HG03342 (cell line): Measurements from ENCODE around the gene ZNF397.

Experiments used
- ATAC-seq: cut with Tn5 transposase; IDR thresholded peaks from one replicate; pipeline ENCODE4 v1.9.1; 2021; ENCODE audit warnings: mild to moderate bottlenecking, moderate library complexity; ENCODE audit not compliant: unreplicated experiment

The ZNF397 gene

DNA sequence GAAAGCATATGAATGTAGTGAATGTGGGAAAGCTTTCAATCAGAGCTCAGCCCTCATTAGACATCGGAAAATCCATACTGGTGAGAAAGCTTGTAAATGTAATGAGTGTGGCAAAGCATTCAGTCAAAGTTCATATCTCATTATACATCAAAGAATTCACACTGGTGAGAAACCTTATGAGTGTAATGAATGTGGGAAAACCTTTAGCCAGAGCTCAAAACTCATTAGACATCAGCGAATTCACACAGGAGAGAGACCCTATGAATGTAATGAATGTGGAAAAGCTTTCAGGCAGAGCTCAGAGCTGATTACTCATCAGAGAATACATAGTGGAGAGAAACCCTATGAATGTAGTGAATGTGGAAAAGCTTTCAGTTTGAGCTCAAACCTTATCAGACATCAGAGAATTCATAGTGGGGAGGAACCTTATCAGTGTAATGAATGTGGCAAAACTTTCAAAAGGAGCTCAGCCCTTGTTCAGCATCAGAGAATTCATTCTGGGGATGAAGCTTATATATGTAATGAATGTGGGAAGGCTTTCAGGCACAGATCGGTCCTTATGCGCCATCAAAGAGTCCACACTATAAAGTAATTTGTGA, 5.0 kb downstream of the ZNF397 start:
- ATAC-seq, result no peak

DNA sequence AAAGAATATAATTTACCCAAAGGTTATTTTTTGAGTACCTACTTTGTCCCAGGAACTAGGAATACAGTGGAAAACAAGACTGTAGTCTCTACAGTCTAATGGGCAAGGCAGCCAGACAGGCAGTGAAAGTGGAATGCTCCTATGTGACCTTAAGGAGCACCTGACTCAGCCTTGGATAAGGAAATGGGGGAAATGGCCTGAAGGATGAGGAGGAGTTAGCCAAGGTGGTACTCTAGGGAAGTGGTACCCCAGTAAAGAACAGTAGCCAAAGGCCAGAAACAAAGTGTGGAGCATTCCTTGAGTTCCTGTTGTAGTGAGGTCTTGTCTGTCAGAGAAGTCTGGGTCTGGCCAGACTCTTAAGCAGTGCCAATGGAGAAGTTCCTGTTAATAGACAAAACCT, 6.0 kb downstream of the ZNF397 start:
- ATAC-seq, result no peak

DNA sequence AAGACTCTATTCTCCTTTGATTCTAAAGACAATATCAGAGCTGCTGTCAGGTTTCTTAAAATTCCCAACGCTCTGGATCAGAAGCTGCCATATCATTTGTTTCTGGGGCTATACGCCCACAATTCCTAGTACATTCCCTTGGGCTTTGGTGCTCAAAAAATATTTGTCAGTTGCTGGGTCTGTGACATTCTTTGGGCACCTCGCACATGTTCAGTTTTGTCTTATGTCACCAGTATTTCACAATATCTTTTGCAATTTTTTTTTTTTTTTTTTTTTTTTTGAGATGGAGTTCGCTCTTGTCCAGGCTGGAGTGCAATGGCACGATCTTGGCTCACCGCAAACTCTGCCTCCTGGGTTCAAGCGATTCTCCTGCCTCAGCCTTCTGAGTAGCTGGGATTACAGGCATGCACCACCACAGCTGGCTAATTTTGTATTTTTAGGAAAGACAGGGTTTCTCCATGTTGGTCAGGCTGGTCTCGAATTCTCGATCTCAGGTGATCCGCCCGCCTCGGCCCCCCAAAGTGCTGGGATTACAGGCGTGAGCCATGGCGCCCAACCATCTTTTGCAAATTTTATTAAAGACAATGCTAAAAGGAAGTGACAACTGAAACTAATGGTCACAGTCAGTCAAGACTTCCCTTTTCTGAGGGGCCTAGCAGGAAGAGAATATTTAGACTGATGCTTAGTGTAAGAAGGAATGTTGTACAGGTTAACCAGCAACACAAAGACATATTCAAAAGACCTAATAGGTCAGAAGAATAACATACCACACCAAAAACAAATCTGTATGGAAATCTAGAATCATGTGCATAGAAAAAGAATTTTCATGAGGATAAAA, 6.8 kb downstream of the ZNF397 start:
- peak; percentile 49 for ATAC-seq

DNA sequence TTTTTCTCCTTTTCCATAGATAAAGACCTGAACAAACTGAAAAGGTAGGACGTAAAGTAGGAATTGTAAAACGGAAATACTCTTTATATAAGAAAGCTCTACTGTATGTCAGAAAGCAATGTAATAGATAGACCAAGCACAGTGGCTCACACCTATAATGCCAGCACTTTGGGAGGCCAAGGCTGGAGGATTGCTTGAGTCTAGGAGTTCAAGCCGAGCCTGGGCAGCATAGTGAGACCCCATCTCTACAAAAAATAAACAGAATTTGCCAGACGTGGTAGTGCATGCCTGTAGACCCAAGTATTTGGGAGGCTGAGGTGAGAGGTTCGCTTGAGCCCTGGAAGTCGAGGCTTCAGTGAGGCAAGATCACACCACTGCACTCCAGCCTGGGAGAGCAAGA, 7.6 kb downstream of the ZNF397 start:
- no peak for ATAC-seq

DNA sequence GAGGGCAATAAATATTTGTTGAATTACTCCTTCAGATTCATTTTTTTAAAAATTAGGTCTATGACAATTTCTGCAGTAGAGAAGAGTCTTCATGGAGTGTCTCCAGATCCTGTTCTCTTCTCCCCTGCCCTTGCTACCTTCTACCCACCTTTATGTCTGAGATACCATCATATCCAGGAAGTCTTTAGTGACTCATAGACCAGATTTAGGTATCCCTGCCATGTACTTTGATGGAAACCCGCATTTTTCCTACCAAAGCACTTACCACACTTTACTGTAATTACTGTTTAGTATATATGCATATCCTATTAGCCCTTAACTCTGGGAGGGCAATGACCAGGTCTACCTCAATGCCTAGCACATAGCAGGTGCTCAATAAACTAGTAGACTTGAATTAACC, 11.6 kb downstream of the ZNF397 start:
- no peak for ATAC-seq

DNA sequence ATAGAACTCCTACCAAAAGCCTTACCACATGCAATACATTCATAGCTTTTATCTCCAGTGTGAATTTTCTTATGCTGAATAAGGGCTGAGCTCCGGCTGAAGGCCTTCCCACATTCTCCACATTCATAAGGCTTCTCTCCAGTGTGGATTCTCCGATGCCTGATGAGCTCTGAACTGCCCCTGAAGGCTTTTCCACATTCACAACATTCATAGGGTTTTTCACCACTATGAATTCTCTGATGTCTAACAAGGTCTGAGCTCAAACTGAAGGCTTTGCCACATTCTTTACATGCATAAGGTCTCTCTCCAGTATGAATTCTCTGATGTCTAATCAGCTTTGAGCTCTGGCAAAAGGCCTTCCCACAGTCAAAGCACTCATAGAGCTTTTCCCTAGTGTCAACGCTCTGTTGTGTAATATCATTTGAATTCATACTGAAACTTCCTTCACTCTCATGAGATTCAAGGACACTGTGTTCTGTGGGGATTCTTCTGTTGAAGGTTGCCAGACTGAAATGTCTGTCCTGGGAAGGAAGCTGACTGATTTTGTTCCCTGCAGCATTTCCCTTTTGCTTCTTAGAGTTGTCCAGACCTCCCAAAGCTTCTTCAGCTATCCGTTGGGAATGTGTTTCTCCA, 12.9 kb downstream of the ZNF397 start:
- ATAC-seq, result no peak

DNA sequence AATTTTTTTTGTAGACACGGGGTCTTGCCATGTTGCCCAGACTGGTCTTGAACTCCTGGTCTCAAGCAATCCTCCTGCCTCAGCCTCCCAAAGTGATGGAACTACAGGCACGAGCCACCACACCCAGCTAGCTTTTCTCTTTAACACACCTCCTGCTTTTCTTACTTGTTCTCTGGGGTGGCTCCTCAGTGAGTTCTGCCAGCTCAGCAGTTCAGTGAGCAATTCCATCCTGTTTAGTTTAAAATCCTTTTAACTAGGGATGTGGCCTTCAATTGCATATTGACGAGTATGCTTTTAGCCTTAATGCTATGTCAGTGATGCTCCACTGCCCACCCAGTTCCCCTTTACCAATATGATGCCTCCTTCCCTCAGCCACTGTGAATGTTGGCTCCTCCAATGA, 16.1 kb downstream of the ZNF397 start:
- ATAC-seq, result no peak

DNA sequence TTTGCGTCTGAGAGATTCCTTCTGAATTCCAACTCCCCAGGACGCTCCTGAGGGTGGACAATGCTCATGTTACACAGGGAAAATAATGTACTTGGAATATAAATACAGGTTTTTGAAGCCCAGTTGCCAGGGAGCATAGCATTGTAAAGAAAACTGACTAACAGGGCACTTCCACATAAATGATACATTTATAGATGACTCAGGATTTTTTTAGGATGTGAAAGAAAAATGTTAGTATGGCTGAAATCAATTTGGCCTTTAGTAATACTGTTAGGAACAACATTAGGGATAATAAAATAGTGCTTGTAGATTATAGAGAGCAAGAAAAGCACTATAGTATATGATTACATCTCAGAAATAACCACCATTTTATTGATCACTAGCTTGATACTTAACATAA, 23.6 kb downstream of the ZNF397 start:
- no peak for ATAC-seq

DNA sequence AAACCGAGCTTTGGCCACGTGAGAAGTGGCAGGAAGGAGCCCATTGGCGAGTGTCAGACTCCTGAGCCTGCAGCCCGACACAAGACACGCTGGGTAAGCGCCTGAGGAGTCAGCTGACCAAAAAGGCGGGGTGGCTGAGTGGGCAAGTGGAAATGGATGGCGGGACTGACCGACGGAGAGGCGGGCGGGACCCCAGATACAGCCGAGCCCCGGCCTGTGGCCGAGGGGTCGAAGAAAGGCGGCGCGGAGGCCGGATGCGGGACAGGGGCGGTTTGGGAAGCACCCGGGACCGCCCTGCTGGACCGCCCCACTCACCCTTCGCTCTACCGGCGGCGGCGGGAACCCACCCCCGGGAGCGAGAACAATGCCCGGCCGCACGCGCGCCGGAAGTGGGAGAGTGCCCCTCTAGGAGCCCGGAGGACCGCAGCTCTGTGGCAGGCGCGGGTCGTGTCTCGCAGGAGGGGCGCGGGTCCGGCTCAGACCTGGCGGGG, 26.4 kb downstream of the ZNF397 start:
- ATAC-seq, result peak; percentile 80

DNA sequence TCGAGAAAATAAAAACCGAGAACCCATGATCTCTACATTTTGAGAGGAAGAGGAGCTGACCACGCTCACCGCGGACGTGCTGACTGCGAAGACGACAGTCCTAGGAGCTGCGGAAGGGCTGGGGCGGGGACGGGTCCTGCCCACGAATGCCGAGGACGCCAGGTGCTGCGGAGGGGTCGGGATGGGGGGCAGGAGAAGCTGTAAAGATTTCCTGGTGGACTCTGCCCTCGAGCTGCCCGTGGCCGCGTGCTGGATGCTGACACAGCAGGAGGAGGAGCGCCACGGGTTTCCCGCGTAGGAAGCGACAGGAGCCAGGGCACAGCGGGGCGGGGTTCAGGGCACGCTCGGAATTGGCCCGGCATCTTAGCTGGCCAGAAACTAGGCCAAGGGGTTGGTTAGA, 27.0 kb downstream of the ZNF397 start:
- ATAC-seq, result no peak

DNA sequence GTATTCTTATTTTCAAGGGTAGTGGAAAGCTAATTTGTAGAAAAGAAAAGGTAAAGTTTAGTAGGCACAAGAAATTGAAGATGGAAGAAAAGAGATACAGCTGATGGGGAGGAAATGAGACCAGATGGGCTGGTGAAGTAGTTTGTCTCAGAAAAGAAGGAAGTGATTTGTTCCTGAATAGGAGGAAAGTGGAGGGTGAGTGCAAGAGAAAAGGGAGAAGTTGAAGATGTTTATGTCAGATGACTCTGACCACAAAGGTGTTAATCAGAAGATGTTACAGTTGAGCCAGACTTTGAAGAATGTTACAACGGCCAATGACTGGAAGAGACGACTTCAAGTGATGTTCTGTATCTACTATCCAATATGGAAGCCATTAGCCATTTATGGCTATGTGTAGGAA, 28.0 kb downstream of the ZNF397 start:
- no peak for ATAC-seq

DNA sequence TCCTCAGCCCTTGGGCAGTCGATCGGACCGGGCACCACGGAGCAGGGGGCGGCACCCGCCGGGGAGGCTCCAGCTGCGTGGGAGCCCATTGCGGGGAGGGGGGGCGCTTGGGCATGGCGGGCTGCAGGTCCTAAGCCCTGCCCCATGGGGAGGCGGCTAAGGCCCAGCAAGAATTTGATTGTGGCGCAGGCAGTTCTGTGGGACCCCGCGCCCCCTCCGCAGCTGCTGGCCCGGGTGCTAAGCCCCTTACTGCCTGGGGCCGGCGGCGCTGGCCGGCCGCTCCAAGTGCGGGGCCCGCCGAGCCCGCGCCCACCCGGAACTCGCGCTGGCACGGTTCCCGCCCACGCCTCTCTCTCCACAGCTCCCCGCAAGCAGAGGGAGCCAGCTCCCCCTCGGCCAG, 30.8 kb downstream of the ZNF397 start:
- no peak for ATAC-seq

DNA sequence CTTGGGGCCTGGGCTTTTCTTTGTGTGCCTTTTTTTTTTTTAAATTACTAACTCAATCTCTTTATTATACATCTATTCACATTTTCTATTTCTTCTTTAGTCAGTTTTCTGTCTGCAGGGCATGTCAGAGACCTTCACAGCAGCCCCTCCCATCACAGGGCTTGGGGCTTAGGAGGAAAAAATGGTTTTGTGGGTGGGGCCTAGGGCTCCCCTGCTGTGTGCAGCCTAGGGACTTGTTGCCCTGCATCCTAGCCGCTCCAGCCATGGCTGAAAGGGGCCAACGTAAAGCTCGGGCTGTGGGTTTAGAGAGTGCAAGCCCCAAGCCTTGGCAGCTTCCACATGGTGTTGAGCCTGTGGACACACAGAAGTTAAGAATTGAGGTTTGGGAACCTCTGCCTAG, 35.4 kb downstream of the ZNF397 start:
- ATAC-seq, result no peak

DNA sequence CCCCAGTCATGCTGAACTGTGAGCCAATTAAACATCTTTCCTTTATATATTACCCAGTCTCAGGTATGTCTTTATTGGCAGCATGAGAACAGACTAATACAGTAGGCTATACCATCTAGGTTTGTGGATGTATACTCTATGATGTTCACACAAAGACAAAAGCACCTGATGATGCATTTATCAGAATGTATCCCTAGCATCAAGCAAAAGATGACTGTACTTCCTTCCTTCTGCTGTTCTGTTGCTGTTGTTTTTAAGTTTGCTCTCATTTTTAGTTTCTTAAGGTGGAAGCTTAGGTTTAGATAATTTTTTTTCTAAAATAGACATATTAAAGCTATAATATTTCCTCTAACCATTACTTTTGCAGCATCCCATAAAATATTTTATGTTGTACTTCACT, 36.8 kb downstream of the ZNF397 start:
- ATAC-seq, result no peak

DNA sequence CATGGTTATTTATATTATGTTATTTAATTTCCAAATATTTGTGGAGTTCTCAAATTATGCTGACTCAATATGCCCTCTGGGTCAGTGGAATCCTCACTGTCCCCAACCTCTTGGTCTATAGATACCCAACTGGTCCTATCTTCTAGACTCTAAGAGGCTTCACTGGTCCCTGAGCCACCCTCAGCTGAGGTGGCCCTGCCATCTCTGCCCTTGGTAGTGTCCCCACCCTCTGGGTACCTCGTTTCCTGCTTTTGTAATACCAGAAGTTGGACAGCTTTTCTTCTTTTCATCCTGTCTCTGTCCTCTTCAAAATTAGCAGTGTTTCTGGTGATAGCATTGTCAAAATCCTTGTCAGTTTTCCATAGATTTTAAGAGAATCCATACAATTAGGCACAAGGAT, 37.3 kb downstream of the ZNF397 start:
- ATAC-seq, result no peak

DNA sequence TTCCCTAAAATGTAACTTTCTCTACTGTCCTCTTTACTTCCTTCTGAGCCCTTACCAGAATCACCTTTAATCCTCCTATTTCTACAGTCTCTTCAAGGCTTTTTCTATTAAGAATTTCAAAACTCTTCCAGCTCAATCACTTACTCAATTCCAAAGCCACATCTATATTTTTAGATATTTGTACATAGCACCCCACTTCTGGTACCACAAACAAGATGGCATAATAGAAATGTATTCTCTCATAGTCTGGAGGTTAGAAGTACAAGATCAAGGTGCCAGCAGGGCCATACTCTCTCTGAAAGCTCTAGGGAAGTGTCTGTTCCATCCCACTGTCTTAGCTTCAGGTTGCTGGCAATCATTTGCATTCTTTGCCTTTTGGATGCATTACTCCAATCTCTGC, 38.1 kb downstream of the ZNF397 start:
- ATAC-seq, result no peak

DNA sequence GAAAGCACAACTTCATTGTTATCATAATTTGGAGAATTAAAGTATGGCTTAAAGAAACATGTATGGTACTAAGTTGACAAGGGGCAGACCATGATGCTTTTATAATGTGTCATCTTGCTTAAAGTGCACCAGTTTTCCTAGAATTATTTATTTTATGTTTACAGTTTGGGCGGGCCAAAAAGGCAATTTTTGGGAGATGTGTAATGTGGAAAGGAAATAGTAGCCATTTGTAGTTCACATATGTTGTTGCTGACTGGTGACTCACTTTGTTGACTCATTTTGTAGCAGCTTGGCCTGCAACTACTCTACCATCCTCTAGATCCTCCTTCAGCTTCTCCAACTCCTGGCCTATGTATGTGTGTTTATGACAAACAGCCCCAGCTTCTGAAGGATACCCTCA, 41.5 kb downstream of the ZNF397 start:
- no peak for ATAC-seq

DNA sequence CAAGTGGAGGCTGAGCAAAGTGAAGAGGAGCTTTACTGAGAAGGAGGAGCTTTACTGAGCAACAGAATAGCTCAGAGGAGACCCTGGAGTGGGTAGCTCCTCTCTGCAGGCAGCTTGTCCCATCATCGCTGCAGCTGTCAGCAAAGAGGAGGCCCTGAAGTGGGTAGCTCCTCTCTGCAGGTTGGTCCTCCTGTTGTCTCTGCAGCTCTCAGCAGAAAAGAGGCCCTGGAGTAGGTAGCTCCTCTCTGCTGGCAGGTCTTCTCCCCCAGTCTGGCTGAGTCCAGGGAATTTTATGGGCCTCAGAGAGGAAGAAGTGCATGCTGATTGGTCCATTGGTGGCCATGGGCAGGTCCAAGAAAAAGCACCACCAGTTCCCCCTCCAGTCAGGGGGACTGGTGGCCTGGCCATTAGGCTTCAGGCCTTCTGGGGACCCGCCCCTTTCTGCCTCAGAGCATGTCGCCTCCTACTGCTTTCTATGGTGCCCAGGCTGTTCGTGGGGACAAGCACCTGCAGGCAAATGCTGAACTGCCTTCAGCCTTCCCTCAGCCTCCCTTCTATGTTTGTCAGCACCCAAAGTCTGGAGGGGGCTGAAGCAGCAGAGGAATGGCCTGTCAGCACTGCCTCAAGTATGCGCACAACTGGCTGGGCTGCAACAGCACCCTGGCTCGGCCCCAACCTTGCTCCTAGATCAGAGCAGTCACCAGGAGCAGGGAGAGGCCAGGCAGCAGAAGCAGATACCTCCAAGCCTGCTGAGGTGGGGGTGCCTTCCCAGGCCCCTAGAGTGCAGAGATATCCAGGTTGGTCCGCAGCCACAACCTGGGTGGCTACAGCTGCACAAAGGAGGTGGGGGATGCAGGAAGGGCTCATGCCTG, 43.3 kb downstream of the ZNF397 start:
- no peak for ATAC-seq

DNA sequence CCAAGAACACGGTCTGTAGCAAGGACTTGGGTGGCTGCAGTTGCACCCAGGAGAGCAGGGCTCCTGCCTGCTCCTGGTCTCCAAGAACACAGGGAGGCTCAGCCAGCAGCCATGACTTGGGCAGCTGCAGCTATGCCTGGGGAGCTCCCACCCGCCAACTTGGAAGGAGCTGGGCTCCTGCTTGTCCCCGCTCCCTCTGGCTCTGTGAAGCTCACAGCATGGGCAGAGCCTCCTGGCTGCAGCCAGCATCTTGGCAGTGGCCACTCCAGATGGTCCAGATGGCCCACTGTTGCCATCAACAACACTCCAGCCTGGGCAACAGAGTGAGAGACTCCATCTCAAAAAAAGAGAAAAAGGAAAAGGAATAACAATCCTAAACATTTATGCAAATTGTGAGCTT, 44.0 kb downstream of the ZNF397 start:
- no peak for ATAC-seq

DNA sequence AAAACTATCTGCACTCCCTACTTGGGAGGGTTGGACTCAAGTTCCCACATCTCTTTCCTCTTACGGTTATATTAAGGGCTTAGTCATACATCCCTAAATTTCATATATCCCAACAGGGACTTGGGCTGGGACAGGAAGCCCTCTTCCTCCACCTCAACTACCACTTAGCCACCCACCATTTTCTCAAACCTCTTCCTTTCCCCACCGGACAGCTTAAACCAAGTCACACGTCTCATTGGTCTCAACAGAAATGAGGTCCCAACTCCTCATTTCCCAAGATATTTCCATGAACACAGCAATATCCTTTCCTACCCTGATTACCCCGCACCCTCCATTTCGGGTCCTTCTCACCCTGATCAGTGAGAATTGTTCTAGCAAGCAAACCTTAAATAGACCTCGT, 48.5 kb downstream of the ZNF397 start:
- ATAC-seq, result no peak

DNA sequence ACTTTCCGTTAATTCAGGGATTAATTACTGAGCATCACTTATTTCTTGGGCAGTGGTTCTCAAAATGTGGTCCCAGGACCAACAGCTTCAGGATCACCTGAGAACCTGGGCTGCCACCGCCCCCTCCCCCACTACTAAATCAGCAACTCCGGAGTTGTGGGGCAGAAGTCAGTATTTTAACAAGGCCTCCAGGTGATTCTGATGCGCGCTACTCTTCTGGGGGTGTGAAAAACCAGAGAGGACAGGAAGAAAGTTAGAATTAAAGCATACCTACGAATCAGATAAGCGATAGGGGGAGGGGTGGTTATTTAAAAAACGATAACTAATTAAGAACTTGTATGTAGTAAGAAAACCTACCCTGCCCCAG, 48.9 kb downstream of the ZNF397 start:
- peak; percentile 32 for ATAC-seq
